Stimulated activated memory B cell treated with anti-CD40 and anti-IgM and Interleukin-4, amounts not matched to agents 10 μg/mL and 1 μg/mL and 100 μg/mL, for 72 hours (primary cell): ENCODE measurements around the gene FMN1.
"Not testable (repeated sequence)": the region's sequence is repeated elsewhere in the genome, so short reads cannot be mapped to it uniquely, and the experiment has no call there.

ENCODE experiments used
- ATAC-seq: fragments of 150-1000 bp; cut with Tn5 transposase; 2 replicates; pipeline ENCODE4 v1.10.0; 2021
- H3K27ac Mint-ChIP-seq: one replicate; pipeline ENCODE4 v1.8.0; 2022; ENCODE audit warnings: mild to moderate bottlenecking, mixed read lengths
- H3K27me3 Mint-ChIP-seq: one replicate; pipeline ENCODE4 v1.8.0; 2022; ENCODE audit warnings: mixed read lengths
- H3K36me3 Mint-ChIP-seq: one replicate; pipeline ENCODE4 v1.8.0; 2022; ENCODE audit warnings: mixed read lengths
- H3K4me1 Mint-ChIP-seq: one replicate; pipeline ENCODE4 v1.8.0; 2022; ENCODE audit warnings: mixed read lengths
- H3K4me3 Mint-ChIP-seq: one replicate; pipeline ENCODE4 v1.8.0; 2022; ENCODE audit warnings: mild to moderate bottlenecking, moderate library complexity, mixed read lengths
- H3K9me3 Mint-ChIP-seq: one replicate; pipeline ENCODE4 v1.8.0; 2022; ENCODE audit warnings: mixed read lengths

The FMN1 gene

GRCh38 chr15:32977506-32977905, 217.0 kb downstream of the FMN1 start:
- no peak overlapping the region for H3K4me3 Mint-ChIP-seq
- H3K36me3 Mint-ChIP-seq: no peaks in the 10 kb centered on the region
- H3K4me1 Mint-ChIP-seq: no peaks in the 10 kb centered on the region

DNA sequence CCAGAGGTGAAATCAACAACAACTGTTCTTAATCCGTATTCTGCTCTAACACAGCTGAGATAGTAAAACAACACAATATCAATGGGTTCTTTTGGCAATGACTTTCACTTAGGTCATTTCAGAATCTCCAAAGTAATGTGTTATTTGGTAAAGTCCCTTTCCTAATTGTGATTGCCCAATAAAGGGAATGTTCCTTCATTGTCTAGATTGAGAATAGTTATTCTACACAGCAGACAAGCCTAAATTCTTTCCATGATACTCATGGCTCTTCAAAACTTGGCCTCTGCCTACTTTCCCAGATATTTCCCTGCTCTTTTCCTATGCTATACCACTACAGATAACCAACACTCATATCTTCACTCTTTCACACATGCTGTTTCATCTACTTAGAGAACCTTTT, 219.8 kb downstream of the FMN1 start:
- H3K9me3 Mint-ChIP-seq: no peaks in the 10 kb centered on the region
- no peaks in the 10 kb centered on the region for H3K4me1 Mint-ChIP-seq
- H3K36me3 Mint-ChIP-seq: no peaks in the 10 kb centered on the region
- H3K27ac Mint-ChIP-seq: no peak overlapping the region
- peaks cover 11% of the 10 kb centered on the region for H3K27me3 Mint-ChIP-seq
- H3K4me3 Mint-ChIP-seq: no peak overlapping the region
- ATAC-seq: no peak

More at GRCh38 chr15:32977506-32977905, 217.0 kb downstream of the FMN1 start:
- no peaks in the 10 kb centered on the region for H3K9me3 Mint-ChIP-seq
- ATAC-seq: no peak
- H3K27ac Mint-ChIP-seq: no peak overlapping the region
- H3K27me3 Mint-ChIP-seq: peaks cover 11% of the 10 kb centered on the region

- ATAC-seq: no peak
- Mint-ChIP-seq H3K9me3 (no peaks in the 10 kb centered on the region), H3K36me3 (no peaks in the 10 kb centered on the region), H3K27ac (no peak overlapping the region), H3K4me1 (no peaks in the 10 kb centered on the region), H3K4me3 (no peak overlapping the region), H3K27me3 (peaks cover 11% of the 10 kb centered on the region)
Observed at GRCh38 chr15:32972686-32973085, 221.8 kb downstream of the FMN1 start.

DNA sequence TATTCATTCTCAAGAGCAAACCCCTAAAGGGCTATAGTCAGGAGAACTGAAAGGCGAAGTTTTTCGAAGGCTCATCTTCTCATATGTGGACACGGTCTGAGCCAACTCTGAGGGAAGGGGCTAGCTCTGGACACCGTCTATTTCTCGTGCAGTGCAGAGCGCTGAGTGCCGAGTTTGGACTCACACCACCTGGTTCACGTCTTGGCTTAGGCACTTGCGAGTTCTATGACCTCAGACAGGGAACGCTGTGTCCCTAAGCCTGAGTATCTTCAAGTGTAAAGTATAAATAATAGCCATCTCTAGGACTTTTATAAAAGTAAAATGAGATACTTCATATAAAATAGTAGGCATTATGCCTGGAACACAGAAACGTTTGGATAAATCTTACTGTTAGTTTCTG, 223.7 kb downstream of the FMN1 start:
- H3K36me3 Mint-ChIP-seq: no peaks in the 10 kb centered on the region
- H3K9me3 Mint-ChIP-seq: no peaks in the 10 kb centered on the region
- no peaks in the 10 kb centered on the region for H3K4me1 Mint-ChIP-seq
- H3K27me3 Mint-ChIP-seq: peaks cover 8% of the 10 kb centered on the region
- H3K27ac Mint-ChIP-seq: no peak overlapping the region
- no peak overlapping the region for H3K4me3 Mint-ChIP-seq
- no peak for ATAC-seq

DNA sequence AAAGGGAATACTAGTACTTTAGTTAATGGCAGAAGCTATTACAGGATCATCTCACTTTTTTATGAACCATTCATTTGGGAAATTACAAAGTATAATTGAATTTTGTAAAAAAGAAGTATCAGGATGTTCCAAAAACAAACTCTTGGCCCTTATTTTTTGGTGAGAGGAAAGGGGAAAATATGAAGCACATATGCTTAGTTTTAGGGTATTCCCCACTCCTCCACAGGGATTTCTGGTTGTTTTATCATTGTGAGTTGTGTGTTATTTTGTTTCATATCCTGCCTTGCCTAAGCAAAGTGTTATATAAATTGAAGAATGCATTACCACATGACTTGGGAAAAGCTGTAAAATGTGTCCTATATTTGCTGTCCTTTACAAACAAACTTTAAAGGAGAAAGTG, 227.0 kb downstream of the FMN1 start:
- ATAC-seq: no peak
- H3K27ac Mint-ChIP-seq: no peak overlapping the region

DNA sequence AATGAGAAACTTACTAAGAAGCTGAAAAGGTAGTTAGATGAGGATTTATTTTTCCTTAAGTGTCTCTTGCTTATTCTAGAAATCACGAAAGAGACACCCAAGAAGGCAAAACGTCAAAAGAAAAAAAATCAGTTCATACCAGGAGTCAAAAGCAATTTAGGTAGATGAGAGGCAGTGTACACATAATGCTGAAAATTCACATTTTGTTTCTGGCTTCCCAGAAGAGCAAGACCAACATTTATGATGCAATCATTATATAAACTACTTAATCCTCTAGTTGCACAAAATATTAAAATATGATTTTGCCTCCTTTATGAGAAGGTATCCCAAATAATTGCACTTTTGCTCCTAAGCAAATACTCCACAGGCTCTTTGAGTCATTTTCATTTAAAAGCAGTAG, 228.0 kb downstream of the FMN1 start:
- no peak for ATAC-seq
- Mint-ChIP-seq H3K27ac (no peak overlapping the region), H3K4me3 (no peak overlapping the region), H3K4me1 (no peaks in the 10 kb centered on the region), H3K36me3 (no peaks in the 10 kb centered on the region), H3K9me3 (no peaks in the 10 kb centered on the region), H3K27me3 (peaks cover 7% of the 10 kb centered on the region)

More for the DNA sequence above, 227.0 kb downstream of the FMN1 start:
- Mint-ChIP-seq H3K27me3 (no peaks in the 10 kb centered on the region), H3K4me3 (no peak overlapping the region), H3K36me3 (no peaks in the 10 kb centered on the region), H3K9me3 (no peaks in the 10 kb centered on the region), H3K4me1 (no peaks in the 10 kb centered on the region)

- Mint-ChIP-seq H3K4me1 (no peaks in the 10 kb centered on the region), H3K36me3 (no peaks in the 10 kb centered on the region), H3K4me3 (no peak overlapping the region), H3K27me3 (peaks cover 9% of the 10 kb centered on the region), H3K9me3 (no peaks in the 10 kb centered on the region), H3K27ac (no peak overlapping the region)
- no peak for ATAC-seq
Observed at GRCh38 chr15:32965897-32966296, 228.6 kb downstream of the FMN1 start.

DNA sequence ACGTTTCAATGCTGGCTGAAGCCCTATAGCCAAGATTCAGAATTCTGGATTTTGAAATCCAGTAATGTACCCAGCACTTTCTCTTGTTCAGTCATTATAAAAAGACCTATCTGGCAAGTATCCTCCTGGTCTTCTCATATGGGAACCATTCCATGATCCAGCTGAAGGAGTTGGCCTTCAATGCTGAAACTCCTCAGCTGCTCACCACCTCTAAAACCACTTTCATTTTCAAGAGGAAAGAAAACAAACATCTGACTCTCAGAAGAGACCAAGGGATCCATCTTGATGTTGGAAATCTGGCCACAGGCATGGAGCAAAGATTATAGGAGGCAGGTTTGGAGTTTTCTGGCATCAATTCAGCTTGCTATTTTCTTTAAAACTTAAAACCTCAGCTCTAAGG, 235.4 kb downstream of the FMN1 start:
- no peak for ATAC-seq
- Mint-ChIP-seq H3K9me3 (no peaks in the 10 kb centered on the region), H3K27ac (no peak overlapping the region), H3K27me3 (peaks cover 20% of the 10 kb centered on the region), H3K4me1 (no peaks in the 10 kb centered on the region), H3K4me3 (no peak overlapping the region), H3K36me3 (no peaks in the 10 kb centered on the region)

- H3K27me3 Mint-ChIP-seq: peaks cover 32% of the 10 kb centered on the region
- peaks cover 5% of the 10 kb centered on the region for H3K4me1 Mint-ChIP-seq
- ATAC-seq: no peak
- no peaks in the 10 kb centered on the region for H3K36me3 Mint-ChIP-seq
- no peaks in the 10 kb centered on the region for H3K9me3 Mint-ChIP-seq
- H3K4me3 Mint-ChIP-seq: no peak overlapping the region
- no peak overlapping the region for H3K27ac Mint-ChIP-seq
Observed at GRCh38 chr15:32957219-32957618, 237.3 kb downstream of the FMN1 start.

DNA sequence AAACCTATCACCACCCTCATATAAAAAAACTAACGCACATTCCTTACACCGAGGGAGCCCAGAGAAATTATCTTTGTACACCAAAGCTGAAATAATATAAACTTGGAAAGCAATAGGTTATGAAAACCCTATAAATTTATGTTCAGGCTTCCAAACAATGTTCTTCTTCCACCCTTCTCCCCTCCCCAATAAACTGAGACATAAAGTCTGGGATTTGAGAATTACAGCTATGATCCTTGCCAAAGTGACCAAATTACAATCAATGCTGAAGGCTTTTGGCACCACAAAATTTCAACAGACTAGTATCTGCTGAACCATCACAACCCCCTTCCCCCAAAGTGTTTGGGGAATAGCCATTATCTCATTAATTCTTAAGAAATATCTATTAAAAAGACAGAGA, 237.8 kb downstream of the FMN1 start:
- Mint-ChIP-seq H3K4me3 (no peak overlapping the region), H3K4me1 (peaks cover 5% of the 10 kb centered on the region), H3K27ac (no peak overlapping the region), H3K27me3 (peaks cover 27% of the 10 kb centered on the region), H3K9me3 (no peaks in the 10 kb centered on the region), H3K36me3 (no peaks in the 10 kb centered on the region)
- no peak for ATAC-seq

DNA sequence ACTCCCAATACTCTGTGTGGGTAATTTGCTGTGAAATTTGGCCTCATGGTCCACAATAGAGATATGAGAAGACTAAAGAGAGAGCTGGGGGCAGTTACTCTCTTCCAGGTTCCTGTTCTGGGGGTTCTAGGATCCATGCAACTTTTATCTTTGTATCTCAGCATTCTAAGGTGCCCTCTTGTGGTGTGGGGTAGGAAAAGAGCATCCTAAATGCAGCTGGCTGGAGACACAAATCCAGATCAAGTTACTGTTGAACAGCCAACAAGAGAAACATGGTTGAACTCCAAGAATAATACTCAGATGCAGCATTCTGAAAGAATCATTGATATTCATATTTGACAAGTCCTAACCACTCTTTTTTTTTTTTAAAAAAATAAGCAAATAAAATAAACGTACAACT, 238.5 kb downstream of the FMN1 start:
- H3K27me3 Mint-ChIP-seq: peaks cover 23% of the 10 kb centered on the region
- no peaks in the 10 kb centered on the region for H3K9me3 Mint-ChIP-seq

GRCh38 chr15:32953533-32953910, 241.0 kb downstream of the FMN1 start:
- H3K9me3 Mint-ChIP-seq: peaks cover 6% of the 10 kb centered on the region
- ATAC-seq: no peak
- peaks cover 23% of the 10 kb centered on the region for H3K27me3 Mint-ChIP-seq
- no peak overlapping the region for H3K27ac Mint-ChIP-seq
- peaks cover 5% of the 10 kb centered on the region for H3K4me1 Mint-ChIP-seq
- H3K4me3 Mint-ChIP-seq: no peak overlapping the region
- H3K36me3 Mint-ChIP-seq: no peaks in the 10 kb centered on the region

More for the DNA sequence above, 238.5 kb downstream of the FMN1 start:
- Mint-ChIP-seq H3K27ac (no peak overlapping the region), H3K36me3 (no peaks in the 10 kb centered on the region), H3K4me3 (no peak overlapping the region), H3K4me1 (peaks cover 5% of the 10 kb centered on the region)
- no peak for ATAC-seq

DNA sequence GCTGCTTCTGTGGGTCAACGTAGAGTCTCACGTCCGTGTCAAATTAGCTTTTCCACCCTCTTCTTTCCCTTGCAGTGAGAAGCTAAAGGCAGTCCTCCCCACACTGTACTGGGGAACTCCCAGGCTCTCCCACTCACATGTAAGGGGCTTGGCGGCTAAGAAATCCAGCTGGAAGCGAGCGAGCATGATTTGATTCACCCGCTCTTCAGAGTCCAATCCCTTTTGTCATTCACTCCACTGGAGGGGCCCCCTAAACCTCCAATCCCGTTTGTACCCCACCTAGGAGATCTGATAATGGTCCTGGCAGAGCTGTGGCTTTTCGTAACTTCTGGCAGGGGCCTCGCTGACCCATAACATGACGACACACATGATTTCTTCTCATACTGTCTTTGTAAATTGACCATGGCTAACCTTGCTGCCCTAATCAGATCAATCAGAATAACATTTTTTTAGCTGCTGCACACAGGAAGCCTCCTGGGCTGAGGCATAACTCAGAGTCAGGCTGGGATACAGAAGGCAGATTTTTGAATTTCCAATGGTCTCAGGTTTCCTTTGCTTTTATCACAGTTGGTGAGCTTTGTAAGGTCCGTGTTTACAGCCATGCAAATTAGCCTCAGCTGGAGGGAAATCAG, 241.5 kb downstream of the FMN1 start:
- no peak for ATAC-seq
- H3K27ac Mint-ChIP-seq: no peak overlapping the region
- no peaks in the 10 kb centered on the region for H3K36me3 Mint-ChIP-seq
- no peak overlapping the region for H3K4me3 Mint-ChIP-seq
- peaks cover 6% of the 10 kb centered on the region for H3K9me3 Mint-ChIP-seq
- H3K27me3 Mint-ChIP-seq: peaks cover 23% of the 10 kb centered on the region
- peaks cover 5% of the 10 kb centered on the region for H3K4me1 Mint-ChIP-seq

GRCh38 chr15:32951736-32952464, 242.6 kb downstream of the FMN1 start:
- peaks cover 18% of the 10 kb centered on the region for H3K27me3 Mint-ChIP-seq
- no peak for ATAC-seq

DNA sequence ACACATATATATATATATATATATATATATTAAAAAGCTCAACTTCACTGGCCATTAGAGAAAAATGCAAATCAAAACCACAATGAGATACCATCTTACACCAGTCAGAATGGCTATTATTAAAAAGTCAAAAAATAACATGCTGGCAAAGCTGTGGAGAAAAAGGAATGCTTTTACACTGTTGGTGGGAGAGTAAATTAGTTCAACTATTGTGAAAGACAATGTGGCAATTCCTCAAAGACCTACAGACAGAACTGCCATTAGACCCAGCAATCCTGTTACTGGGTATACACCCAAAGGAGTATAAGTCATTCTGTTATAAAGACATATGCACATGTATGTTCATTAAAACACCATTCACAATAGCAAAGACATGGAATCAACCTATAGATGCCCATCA, 244.5 kb downstream of the FMN1 start:
- not testable (repeated sequence) for H3K4me3 Mint-ChIP-seq, H3K36me3 Mint-ChIP-seq, H3K27ac Mint-ChIP-seq, ATAC-seq, H3K4me1 Mint-ChIP-seq, H3K9me3 Mint-ChIP-seq
- H3K27me3 Mint-ChIP-seq: peaks cover 13% of the 10 kb centered on the region

More at GRCh38 chr15:32951736-32952464, 242.6 kb downstream of the FMN1 start:
- peaks cover 6% of the 10 kb centered on the region for H3K9me3 Mint-ChIP-seq
- H3K4me1 Mint-ChIP-seq: peaks cover 5% of the 10 kb centered on the region
- no peaks in the 10 kb centered on the region for H3K36me3 Mint-ChIP-seq
- no peak overlapping the region for H3K4me3 Mint-ChIP-seq
- no peak overlapping the region for H3K27ac Mint-ChIP-seq

DNA sequence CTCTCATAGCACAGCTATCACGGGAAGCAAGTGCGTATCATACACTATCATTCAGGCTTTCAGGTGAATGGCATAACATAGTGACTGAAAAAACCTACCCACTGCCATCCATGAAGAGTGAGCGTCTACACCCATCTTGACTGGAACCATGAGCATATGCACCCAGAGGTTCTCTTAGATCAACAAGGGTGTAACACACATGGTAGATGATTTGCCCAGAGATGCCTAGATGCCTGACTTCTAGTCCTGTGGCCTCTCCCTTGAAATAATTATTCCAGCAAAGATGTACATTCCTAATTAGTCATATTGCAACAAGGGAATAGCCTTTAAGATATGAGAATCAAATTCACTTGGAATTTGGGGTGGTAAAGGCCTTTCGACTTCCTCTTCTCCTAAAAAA, 248.3 kb downstream of the FMN1 start:
- no peak overlapping the region for H3K27ac Mint-ChIP-seq
- H3K27me3 Mint-ChIP-seq: no peaks in the 10 kb centered on the region
- ATAC-seq: no peak
- H3K4me3 Mint-ChIP-seq: no peak overlapping the region
- H3K4me1 Mint-ChIP-seq: no peaks in the 10 kb centered on the region
- H3K36me3 Mint-ChIP-seq: no peaks in the 10 kb centered on the region
- peaks cover 6% of the 10 kb centered on the region for H3K9me3 Mint-ChIP-seq
